GM18502 (cell line): ENCODE data around the gene ZC3H13.

Source experiments
- ATAC-seq: cut with Tn5 transposase; IDR thresholded peaks from one replicate; pipeline ENCODE4 v1.9.1; 2021; ENCODE audit warnings: mild to moderate bottlenecking; ENCODE audit not compliant: unreplicated experiment, poor library complexity

Gene ZC3H13

DNA sequence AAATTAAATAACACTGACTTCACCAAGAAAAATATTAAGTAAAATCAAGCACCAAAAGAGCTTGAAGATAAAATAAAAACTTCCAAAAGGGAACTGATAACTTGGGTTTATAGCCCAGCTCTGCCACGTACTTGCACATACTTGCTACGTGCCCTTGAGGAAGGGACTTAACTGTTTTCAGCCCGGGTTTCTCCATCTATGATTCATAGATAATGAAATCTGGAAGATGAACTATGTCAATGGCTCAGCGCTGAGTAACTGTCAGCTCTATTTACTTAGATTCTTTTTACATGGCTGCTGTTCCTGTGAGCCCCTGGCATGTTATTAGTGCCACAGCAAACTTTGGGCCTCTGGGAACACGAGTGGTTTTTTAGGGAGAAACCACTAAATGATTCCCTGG lies 9.6 kb upstream of the ZC3H13 start:
- no peak for ATAC-seq

DNA sequence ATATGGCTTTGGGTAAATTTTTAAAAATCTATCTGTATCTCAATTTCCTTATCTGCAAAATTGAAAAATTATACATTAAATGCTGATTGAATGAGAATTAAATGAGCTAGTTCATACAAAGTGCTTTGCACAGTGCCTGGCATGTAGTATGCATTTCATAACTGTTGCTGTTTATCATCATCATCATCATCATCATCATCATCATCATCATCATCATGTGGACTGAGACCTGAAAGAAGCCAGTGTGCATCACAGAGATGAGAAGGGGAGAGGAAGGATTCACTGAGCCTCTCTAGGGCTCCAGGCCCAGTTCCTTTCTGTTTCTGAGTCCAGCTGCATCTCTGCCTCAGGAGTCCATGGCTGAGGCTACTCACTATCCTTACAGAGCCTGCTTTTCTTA lies 6.9 kb upstream of the ZC3H13 start:
- no peak for ATAC-seq

DNA sequence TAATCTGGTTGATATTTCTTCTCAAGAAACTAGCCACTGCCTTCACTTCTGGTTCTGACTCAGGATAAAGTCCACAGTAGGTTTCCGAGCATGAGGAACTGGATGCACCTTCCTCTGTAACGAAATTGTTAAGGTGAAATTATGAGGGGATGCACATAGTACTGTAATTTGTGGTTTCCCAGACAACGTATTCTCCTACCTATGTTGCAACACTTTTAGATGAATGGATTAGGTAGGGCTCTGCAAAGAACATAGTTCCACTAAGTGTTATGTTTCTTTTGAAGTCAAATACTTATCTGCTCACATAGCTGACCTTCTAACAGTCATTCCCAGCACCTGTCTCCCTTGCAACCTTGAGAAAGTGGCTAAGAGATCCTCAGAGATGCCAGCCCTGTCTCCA lies 5.7 kb upstream of the ZC3H13 start:
- no peak for ATAC-seq

DNA sequence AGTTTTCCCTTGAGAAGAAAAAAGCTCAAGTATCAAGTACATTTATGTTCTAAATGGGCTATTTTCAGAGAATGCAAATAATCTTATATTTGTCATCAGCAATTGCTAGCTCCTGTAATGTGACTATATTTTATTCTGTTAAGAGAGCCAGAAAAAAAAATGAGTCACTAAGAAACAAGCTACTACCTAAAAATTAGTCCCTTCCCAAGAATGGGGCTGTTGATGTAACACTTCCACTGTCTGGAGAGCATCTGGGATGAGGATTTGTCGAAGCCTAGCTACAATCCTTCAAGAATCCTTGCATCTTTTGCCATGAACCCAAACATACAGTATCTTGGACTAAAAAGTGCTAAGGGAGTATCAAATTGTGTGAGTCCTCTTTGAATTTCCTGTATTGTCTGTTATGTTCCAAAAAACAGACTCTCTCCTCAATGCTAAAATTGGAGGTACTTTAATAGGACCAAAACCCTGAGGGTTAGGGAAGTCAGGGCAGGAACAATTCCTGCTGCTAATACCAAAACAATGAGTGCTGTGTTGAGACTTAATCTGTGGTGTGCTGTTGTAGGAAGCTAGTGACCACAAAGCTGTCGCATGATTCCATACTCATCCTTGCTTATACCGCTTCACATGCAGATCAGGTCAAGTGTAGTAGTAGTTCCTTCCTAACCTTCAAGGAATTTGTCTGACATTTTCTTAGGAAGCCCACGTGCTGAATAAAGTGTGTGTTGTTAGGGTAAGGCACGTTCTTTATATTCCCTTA lies 4.9 kb upstream of the ZC3H13 start:
- no peak for ATAC-seq

DNA sequence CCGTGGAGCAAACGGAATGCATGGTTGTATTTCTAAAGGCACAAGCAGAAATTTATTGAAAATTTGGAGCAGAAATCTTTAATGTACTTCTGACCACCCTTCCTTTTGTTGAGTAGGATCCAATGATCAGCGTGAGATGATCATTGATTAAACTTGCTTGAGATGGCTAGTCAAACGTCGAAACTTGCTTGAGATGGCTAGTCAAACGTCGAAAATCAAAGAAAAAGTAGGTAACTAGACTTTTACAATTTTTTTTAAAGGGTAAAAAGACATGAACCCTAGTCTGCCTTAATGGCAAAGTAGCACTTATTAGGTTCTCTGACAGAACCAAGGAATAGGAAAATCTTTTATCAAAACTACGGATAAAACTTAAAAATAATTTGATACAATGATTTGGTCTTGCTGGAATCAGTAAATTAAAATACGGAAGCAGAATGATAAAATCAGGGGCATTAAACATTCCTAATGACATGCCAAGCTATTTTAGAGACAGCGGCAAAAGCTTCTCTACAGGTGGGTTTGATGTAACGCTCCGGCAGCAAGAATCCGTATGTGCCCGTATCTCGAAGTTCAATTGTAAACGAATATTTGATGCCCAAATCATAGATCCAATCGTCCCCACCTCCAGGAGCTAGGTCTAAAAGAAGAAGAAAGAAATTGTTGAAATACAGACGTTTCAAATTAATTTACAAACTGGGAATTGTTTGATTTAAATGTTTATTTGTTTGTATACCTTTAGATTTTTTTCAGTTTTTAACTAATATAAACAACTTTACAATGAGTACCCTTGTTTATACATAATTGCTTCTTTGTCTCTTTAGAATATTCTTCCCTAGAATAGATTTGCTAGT lies 841 bp upstream of the ZC3H13 start:
- no peak for ATAC-seq

DNA sequence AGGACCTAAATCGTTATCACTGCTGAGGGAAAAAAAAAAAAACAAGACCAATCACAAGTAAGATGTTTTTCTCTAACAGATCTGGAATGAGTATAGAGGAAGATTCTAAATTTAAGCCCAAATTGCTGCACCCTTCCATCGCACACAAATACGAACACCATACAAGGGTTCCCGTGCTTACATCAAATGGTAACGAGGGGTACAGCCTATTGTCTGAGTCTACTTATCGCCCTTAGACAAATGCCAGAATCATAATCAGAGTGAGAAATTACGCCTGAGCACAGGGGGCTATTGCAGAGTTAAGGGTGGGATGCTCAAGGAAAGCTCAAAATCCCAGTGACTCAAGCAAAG lies 603 bp downstream of the ZC3H13 start:
- ATAC-seq = peak; percentile 1

DNA sequence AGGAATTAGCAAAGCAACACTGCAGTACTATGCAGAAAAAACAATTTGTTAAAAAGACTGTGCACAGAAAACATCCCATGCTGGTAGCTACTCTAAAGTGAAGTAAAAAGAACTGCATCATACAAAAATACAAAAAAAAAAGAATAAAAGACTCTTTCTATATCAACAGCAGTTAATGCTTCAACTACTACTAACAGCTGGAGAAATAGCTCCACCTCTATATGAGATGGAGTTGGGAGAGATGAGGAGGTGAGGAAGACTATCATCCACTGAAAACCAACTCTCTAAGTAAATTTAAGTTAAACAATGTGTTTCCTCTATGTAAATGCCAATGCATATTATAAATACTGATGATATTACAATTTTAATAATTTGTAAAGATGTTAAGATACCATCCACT lies 1.8 kb downstream of the ZC3H13 start:
- ATAC-seq = no peak

DNA sequence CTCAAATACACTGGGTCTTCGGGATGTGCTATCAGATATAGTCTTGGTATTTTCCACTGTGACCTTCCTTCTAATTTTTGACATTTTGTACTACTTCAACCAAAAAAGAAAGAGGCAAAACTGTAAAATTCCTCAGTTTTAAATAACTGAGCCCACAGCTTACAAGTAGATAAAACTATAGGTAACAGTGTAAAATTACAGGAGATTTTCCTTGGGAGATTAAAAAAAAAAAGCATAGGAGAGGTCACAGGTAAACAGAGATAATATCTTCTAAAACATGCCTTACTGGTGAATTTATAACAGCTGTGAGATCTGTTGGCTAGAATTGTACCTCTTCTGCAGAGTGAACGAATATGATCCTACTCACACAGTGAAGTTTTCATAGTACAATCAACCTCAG lies 7.1 kb downstream of the ZC3H13 start:
- no peak for ATAC-seq

DNA sequence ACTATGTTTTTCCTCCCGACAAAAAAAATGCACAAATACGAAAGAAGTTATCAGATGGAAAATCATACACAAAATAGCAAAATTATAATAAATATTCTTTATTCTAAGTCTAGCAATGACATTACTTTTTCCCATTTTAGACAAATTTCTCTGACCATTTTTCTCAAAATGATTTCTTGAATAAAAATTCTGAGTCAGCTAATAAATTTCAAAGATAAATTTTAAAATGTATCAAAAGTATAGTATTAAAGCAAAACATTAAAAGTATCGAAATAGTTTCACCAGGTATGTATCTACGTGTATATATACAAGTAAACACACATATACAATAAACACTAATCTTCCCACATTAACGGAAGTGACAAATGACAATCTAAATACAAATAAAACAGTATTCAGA lies 8.9 kb downstream of the ZC3H13 start:
- ATAC-seq = no peak

DNA sequence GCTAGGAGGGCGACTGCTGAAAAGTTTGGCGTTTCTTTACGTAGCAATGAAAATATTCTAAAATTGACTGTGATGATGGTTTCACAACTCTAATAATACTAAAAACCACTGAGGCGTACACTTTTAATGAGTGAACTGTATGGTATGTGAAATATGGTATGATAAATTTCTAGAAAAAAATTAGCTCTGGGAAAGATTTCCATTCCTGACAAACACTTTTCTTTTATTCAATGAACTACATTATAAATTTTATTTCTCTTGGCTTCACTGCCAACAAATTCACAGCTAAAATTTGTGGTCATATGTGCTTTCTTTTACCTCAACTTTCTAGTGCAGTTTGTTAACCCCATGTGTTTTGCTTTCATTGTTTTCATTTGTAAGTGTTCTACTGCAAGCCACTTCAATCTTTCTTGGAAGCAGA lies 11.1 kb downstream of the ZC3H13 start:
- ATAC-seq = no peak

DNA sequence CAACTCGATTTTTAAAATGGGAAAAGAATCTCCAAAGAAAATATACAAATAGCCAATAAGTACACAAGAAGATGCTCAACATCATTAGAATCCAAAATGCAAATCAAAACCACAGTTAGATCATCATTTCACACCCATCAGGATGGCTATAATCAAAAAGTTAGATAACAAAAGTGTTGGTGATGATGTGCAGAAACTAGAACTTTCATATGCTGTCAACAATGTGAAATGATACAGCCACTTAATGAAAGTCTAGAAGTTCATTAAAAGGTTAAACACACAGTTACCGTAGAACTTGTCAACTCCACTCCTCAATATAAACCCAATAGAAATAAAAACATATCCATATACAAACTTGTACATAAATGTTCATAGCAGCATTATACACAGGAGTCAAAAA lies 11.8 kb downstream of the ZC3H13 start:
- no peak for ATAC-seq

DNA sequence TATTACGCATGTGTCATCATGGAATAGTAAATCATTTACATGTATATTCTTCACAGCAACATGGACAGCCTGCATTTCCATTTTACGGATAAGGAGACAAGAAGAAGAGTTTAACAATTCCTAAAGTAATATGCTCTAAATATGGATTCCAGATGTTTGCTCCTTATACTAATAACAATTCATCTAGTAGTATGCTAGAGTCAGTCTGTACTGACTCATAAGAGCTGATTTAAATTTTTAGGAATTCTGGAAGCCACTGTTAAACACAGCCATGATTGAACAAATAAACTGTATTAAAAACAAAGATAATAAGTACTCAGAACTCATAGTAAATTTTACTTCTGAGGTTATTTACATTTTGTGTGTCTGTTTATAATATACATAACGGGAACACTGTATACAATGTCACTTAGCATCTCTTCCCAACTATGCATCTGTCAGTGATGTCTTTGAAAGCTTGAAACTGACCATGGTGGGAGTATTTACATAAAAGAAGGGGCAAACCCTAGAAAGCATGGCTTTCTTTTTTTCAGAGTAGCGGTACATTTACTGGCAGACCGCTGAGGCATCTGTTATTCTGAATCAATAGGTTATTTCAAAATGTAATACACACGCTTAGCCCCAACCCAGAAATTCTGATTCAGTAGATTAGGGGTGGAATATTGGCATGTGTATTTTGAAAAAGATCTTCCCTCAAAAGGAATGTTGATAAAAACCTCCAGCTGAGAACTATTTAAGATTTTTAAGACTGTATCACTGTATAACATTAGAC lies 12.9 kb downstream of the ZC3H13 start:
- ATAC-seq = no peak

DNA sequence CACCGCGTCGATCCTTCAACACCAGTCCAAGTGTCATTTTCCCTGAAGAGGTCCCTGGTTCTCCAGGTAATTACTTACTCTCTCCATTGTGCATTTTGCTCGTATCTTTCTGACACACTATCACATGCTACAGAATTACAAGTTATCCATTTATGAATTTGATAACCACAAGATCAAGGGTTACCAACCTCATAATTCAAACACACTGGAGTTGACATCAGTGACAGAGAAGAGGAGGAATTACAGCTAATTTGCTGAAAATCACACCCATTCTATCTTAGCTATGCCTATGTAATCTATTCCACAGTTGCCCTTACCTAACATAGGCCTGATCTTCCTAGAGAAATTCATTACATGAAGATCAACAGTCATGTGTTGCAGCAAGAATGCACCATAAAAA lies 14.2 kb downstream of the ZC3H13 start:
- no peak for ATAC-seq

DNA sequence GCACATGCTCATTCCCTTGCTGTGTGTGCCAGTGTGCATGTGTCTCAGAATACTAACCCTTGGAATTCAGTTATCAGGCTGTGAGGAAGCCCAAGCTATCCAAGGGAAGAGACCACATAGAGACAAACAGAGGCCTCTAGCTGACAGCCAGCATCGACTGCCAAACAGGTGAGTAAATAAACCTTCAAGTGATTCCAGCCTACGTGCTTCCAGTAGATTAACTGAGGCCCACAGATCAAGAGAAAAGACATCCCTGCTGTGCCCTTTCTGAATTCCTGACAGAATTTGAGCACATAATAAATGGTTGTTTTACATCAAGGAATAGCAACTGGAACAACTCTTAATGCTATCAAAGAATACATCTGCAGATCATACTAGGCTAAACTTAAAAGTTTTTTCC lies 17.5 kb downstream of the ZC3H13 start:
- no peak for ATAC-seq

DNA sequence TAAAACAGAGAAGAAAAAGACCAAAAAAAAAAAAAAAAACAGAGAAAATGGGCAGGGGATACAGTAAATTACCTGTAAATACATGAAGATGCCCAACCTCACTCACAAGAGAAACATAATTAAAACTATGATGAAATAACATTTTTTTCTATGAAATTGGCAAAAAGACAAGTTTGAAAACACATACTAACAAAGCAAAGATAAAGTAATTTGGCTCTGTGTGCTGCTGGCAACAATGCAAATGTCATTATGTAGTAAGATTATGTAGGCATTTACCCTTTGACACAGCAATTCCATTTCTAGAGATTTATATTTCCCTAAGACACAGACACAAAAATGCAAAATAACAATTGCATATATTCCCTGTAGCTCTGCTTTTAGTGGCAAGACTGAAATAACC lies 20.2 kb downstream of the ZC3H13 start:
- ATAC-seq = no peak

DNA sequence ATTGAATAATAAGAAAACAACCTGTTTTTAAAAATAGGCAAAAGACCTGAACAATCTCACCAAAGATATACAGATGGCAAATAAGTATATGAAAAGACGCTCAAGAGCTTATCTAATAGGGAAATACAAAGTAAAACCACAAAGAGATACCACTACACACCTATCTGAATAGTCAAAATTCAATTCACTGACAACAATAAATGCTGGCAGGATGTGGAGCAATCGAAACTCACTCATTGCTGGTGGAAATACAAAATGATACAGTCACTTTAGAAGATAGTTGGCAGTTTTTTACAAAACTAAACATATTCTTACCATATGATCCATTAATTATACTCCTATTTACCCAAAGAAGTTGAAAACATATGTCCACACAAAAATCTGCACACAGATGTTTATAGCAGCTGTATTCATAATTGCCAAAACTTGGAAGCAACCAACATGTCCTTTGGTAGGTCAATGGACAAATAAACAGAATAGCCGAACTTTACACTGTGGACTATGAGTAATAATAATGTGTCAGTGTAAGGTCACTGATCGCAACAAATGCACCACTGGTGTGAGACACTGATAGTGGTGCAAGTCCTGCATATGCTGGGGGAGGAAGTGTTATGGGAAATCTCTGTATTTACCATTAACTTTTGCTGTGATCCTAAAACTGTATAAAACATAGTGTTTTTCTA lies 20.8 kb downstream of the ZC3H13 start:
- no peak for ATAC-seq

DNA sequence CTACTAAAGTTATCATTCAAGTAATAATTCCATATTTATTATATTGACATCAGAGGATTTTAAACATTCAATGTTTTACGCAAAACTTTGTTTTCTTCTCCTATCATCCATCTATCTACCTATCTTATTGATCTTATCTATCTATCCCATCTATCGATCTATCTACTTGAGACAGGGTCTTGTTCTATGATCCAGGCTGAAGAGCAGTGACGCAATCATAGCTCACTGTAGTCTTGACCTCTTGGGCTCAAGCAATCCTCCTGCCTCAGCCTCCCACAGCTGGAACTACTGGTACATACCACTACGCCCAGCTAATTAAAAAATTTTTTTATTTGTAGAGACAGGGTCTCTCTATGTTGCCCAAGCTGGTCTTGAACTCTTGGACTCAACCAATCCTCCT lies 27.4 kb downstream of the ZC3H13 start:
- no peak for ATAC-seq

DNA sequence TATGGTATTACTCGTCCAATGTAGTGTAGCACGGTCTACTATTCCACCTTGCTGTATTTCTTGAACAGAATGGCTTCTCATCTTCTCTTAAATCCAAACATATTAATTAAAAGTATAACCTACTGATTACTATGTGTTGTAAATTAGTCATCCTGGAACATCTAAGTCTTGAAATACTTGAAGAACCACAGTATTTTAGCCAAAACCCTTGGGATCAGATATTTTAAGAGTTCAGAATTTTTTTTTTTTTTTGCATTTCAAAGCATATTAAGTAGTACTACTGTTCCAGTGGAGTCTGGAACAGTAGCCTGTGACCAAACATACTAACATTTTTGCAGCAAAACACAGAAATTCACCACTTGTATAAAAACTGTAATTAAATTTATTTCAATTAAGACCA lies 30.1 kb downstream of the ZC3H13 start:
- no peak for ATAC-seq

DNA sequence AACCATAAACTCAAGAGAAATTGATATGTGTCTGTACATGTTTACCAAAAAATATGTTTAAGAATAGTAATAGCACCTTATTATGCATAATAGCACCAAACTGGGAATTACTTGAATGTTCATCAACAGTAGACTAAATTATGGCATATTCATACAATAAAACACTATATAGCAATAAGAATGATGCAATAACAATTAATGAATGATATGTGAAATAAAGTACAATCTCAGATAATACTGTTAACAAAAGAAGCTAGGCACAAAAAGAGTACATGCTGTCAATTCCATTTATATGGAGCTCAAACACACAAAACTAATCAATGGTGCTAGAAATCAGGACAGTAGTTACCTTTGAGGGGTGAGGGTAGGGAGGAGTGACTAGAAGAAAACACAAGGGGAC lies 36.3 kb downstream of the ZC3H13 start:
- ATAC-seq = no peak

DNA sequence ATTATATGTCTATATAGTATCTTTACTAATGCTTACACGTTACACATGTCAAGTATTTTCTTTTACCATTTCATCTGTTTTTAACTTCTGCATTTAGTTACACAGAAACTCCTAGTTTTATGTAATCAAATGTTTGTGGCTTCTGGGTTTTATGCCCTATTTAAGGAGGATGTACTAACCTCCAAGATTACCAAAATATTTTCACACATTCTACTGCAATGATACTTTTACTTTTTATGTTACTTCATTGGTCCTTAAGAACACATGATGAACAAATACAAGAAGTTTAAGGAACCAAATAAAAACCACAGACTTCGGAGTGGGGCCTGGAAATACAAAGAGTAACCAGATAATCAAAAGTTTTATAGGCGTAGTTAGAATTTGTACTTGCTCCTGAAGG lies 37.2 kb downstream of the ZC3H13 start:
- no peak for ATAC-seq

DNA sequence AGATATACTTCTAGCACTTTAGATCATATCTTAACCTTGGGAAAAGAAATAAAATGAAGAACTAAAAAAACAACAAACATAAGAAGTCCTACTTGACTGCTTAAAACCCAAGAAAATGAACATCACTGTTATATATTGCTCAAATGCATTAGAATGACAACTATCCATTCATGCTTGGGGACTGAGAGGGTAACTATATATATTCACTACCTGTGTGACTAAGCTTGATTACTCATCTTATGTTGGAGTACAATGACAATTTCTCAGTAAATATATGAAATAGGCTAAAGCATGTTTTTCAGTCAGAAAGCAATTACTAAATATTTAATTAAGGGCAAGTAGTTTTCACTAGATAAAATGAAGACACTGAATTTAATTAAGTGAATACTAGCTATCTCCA lies 40.1 kb downstream of the ZC3H13 start:
- no peak for ATAC-seq
